Neural progenitor cell (in vitro differentiated cells): ENCODE results near the gene ANKS1B. TPM values are rescaled to one million over a fixed set of nuclear protein-coding genes. Genes with fewer than 3 reads are reported as not detected.

Experiments
- DNase-seq: peaks from one replicate; pipeline ENCODE4 v3.0.0-alpha.2; 2016; ENCODE audit warnings: low spot score
- H2AFZ ChIP-seq: fragments of 200-600 bp; sonication (generic); replicated peaks from 2 replicates; pipeline ENCODE4 v1.6.1; 2016; ENCODE audit warnings: antibody characterized with exemption
- H3F3A ChIP-seq: fragments of 200-600 bp; sonication (generic); 2 replicates; pipeline ENCODE4 v1.6.1; 2016; ENCODE audit warnings: antibody characterized with exemption, low read depth
- H3K27ac ChIP-seq: fragments of 200-600 bp; sonication (generic); 2 replicates; pipeline ENCODE4 v1.5.1; 2016; ENCODE audit warnings: mild to moderate bottlenecking
- H3K27me3 ChIP-seq: fragments of 200-600 bp; sonication (generic); 2 replicates; pipeline ENCODE4 v1.6.1; 2016; ENCODE audit warnings: mild to moderate bottlenecking, moderate library complexity
- H3K36me3 ChIP-seq: fragments of 200-600 bp; sonication (generic); 2 replicates; pipeline ENCODE4 v1.5.1; 2016
- H3K4me1 ChIP-seq: fragments of 200-600 bp; sonication (generic); 2 replicates; pipeline ENCODE4 v1.6.1; 2016; ENCODE audit warnings: mixed run types
- H3K4me2 ChIP-seq: fragments of 200-600 bp; sonication (generic); 2 replicates; pipeline ENCODE4 v1.6.1; 2016
- H3K4me3 ChIP-seq: fragments of 200-600 bp; sonication (generic); 2 replicates; pipeline ENCODE4 v1.5.1; 2016
- H3K79me2 ChIP-seq: fragments of 200-600 bp; sonication (generic); 2 replicates; pipeline ENCODE4 v1.6.1; 2016; ENCODE audit warnings: low read depth
- H3K9ac ChIP-seq: fragments of 200-600 bp; sonication (generic); 2 replicates; pipeline ENCODE4 v1.6.1; 2016
- H3K9me3 ChIP-seq: fragments of 200-600 bp; sonication (generic); 2 replicates; pipeline ENCODE4 v1.5.1; 2016; ENCODE audit warnings: low read depth
- H4K20me1 ChIP-seq: fragments of 200-600 bp; sonication (generic); 2 replicates; pipeline ENCODE4 v1.6.1; 2016; ENCODE audit warnings: low read depth
- H3K27ac Mint-ChIP-seq: 3 replicates; pipeline ENCODE4 v1.8.0; 2021; ENCODE audit warnings: mixed read lengths
- H3K27me3 Mint-ChIP-seq: 2 replicates; pipeline ENCODE4 v1.8.0; 2022; ENCODE audit warnings: low read depth, mild to moderate bottlenecking, inconsistent platforms, moderate library complexity, mixed read lengths; ENCODE audit not compliant: insufficient read depth
- H3K36me3 Mint-ChIP-seq: 3 replicates; pipeline ENCODE4 v1.8.0; 2021; ENCODE audit warnings: mixed read lengths
- H3K4me1 Mint-ChIP-seq: 3 replicates; pipeline ENCODE4 v1.8.0; 2021; ENCODE audit warnings: mixed read lengths
- H3K4me3 Mint-ChIP-seq: 3 replicates; pipeline ENCODE4 v1.8.0; 2021; ENCODE audit warnings: mild to moderate bottlenecking, moderate library complexity, mixed read lengths
- H3K9me3 Mint-ChIP-seq: 3 replicates; pipeline ENCODE4 v1.8.0; 2020; ENCODE audit warnings: mixed read lengths
- CTCF ChIP-seq: fragments of 200-600 bp; sonication (generic); IDR thresholded peaks from 2 replicates; pipeline ENCODE4 v1.5.1; 2017; ENCODE audit warnings: antibody characterized with exemption, mild to moderate bottlenecking
- EZH2 ChIP-seq: fragments of 200-600 bp; sonication (generic); IDR thresholded peaks from 2 replicates; pipeline ENCODE4 v1.6.1; 2017; ENCODE audit warnings: antibody characterized with exemption, mild to moderate bottlenecking, moderate library complexity
- EZH2phosphoT487 ChIP-seq: fragments of 200-600 bp; sonication (generic); IDR thresholded peaks from 2 replicates; pipeline ENCODE4 v1.6.1; 2017; ENCODE audit warnings: antibody characterized with exemption
- total RNA-seq: library from RNA; depleted of rRNA; stranded (reverse); fragments of >200 nt; gene quantifications from 2 replicates; pipeline ENCODE4 v1.2.3, GENCODE V29; 2015; ENCODE audit warnings: low replicate concordance

ANKS1B gene
- total RNA-seq, 1 donor from 2014 or later: 7.9 TPM

GRCh38 chr12:99436584-99436983, 548.2 kb downstream of the ANKS1B start:
- H3K27me3 ChIP-seq: no peaks in the 10 kb centered on the region
- no peaks in the 10 kb centered on the region for H3K36me3 Mint-ChIP-seq
- no peak overlapping the region for H3K4me3 Mint-ChIP-seq
- H3F3A ChIP-seq: no peaks in the 10 kb centered on the region
- H3K9ac ChIP-seq: no peak overlapping the region
- H2AFZ ChIP-seq: no peak overlapping the region
- no peak overlapping the region for H3K27ac ChIP-seq
- H3K36me3 ChIP-seq: no peaks in the 10 kb centered on the region
- H3K4me1 ChIP-seq: peaks cover 3% of the 10 kb centered on the region
- H3K79me2 ChIP-seq: no peaks in the 10 kb centered on the region
- H3K4me2 ChIP-seq: no peak overlapping the region
- no peaks in the 10 kb centered on the region for H3K9me3 ChIP-seq
- no peaks in the 10 kb centered on the region for H3K27me3 Mint-ChIP-seq
- no peaks in the 10 kb centered on the region for H3K9me3 Mint-ChIP-seq
- no peak overlapping the region for H3K4me3 ChIP-seq
- TF ChIP-seq EZH2 (no peak), EZH2phosphoT487 (no peak), CTCF (no peak)
- no peak overlapping the region for H3K27ac Mint-ChIP-seq
- H4K20me1 ChIP-seq: no peaks in the 10 kb centered on the region
- peaks cover 11% of the 10 kb centered on the region for H3K4me1 Mint-ChIP-seq
- DNase-seq: no peak

- H3K27ac Mint-ChIP-seq: no peak overlapping the region
- no peak overlapping the region for H3K4me3 ChIP-seq
- no peaks in the 10 kb centered on the region for H3K36me3 Mint-ChIP-seq
These were observed 549.5 kb downstream of the ANKS1B start for GRCh38 chr12:99435095-99435791.

GRCh38 chr12:99433155-99433554, 551.6 kb downstream of the ANKS1B start:
- Mint-ChIP-seq H3K27ac (no peak overlapping the region), H3K4me1 (peaks cover 11% of the 10 kb centered on the region)
- H2AFZ ChIP-seq: no peak overlapping the region

More at GRCh38 chr12:99435095-99435791, 549.5 kb downstream of the ANKS1B start:
- H3K79me2 ChIP-seq: no peaks in the 10 kb centered on the region
- H3K36me3 ChIP-seq: no peaks in the 10 kb centered on the region
- peaks cover 11% of the 10 kb centered on the region for H3K4me1 Mint-ChIP-seq
- peaks cover under 1% of the 10 kb centered on the region for H3K4me1 ChIP-seq
- no peaks in the 10 kb centered on the region for H3K9me3 ChIP-seq
- H3F3A ChIP-seq: no peaks in the 10 kb centered on the region
- no peak for DNase-seq
- H3K4me3 Mint-ChIP-seq: no peak overlapping the region
- TF ChIP-seq EZH2 (no peak), CTCF (no peak), EZH2phosphoT487 (no peak)
- no peak overlapping the region for H3K27ac ChIP-seq
- no peak overlapping the region for H2AFZ ChIP-seq
- no peak overlapping the region for H3K9ac ChIP-seq
- no peaks in the 10 kb centered on the region for H3K9me3 Mint-ChIP-seq
- no peak overlapping the region for H3K4me2 ChIP-seq
- H4K20me1 ChIP-seq: no peaks in the 10 kb centered on the region
- no peaks in the 10 kb centered on the region for H3K27me3 ChIP-seq
- no peaks in the 10 kb centered on the region for H3K27me3 Mint-ChIP-seq

More at GRCh38 chr12:99433155-99433554, 551.6 kb downstream of the ANKS1B start:
- Histone ChIP-seq H3F3A (no peaks in the 10 kb centered on the region), H4K20me1 (no peaks in the 10 kb centered on the region), H3K9me3 (no peaks in the 10 kb centered on the region), H3K4me2 (no peak overlapping the region), H3K27me3 (no peaks in the 10 kb centered on the region), H3K27ac (no peak overlapping the region), H3K36me3 (no peaks in the 10 kb centered on the region), H3K4me3 (no peak overlapping the region), H3K4me1 (no peaks in the 10 kb centered on the region), H3K9ac (no peak overlapping the region), H3K79me2 (no peaks in the 10 kb centered on the region)
- H3K9me3 Mint-ChIP-seq: no peaks in the 10 kb centered on the region
- TF ChIP-seq EZH2 (no peak), CTCF (no peak)
- H3K36me3 Mint-ChIP-seq: no peaks in the 10 kb centered on the region
- H3K4me3 Mint-ChIP-seq: no peak overlapping the region
- H3K27me3 Mint-ChIP-seq: no peaks in the 10 kb centered on the region
- DNase-seq: no peak
